ENCODE measurements around the gene POLR3GL. TPM values are rescaled to one million over a fixed set of nuclear protein-coding genes. Genes with fewer than 3 reads are reported as not detected.

POLR3GL gene
- total and polyA plus RNA-seq, 2 experiments from 2014 or later = 3.1 to 9.5 TPM

DNA sequence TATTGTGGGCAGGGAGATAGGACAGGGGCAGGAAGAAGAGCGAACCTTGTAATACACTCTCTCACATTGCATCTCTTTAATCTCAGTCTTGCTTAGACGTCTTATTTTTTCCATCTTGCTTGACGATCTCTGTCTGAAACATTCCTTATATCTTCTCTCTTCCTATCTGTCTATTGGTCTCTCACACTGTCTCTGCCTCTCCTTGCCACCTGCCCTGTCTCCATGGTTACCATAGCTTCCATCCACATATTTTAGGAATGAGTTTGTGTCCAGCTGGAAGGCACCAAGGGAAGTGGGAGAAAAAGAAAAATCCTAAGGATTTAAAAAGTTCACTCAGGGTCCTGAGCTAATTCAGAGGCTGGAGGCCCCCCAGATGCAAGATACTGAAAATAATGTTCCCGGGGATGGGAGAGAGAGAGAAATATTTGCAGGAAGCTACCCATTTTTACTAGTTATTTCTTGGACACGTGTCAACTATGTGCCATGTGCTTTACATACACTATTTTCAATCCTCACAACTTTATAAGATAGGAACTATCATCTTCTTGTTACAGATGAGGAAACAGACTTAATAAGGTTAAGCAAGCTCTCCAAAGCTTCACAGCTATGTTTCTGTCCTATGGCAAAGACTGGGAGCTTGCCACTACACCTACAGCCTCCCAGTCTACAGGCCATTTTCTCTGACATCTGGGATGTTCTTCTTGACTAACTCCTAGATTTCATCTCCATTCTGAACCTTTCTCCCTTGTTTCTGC, 1.0 kb upstream of the POLR3GL start (continued):
- TF ChIP-seq ZNF462 (CRISPR knock-in tag; IDR thresholded peaks at IDR 0.05) = no peak
- no peak for TF ChIP-seq ZNF114 (CRISPR knock-in tag; IDR thresholded peaks at IDR 0.05)
- no peak for TF ChIP-seq CREB1 (CRISPR knock-in tag; IDR thresholded peaks at IDR 0.05; ENCODE audit: low read depth)
- no peak for TF ChIP-seq ETS1 (IDR thresholded peaks at IDR 0.05)
- TF ChIP-seq NANOG (IDR thresholded peaks at IDR 0.05; ENCODE audit: borderline replicate concordance) = no peak
- no peak for TF ChIP-seq REST (IDR thresholded peaks at IDR 0.05; ENCODE audit: unreplicated experiment)
